ENCODE results near the gene SMG9.
"Not testable (repeated sequence)": the region's sequence is repeated elsewhere in the genome, so short reads cannot be mapped to it uniquely, and the experiment has no call there.

Gene SMG9

GRCh38 chr19:43764684-43765083, 9.9 kb upstream of the SMG9 start:
- TF ChIP-seq ZNF416 (tag by site-specific recombination; IDR thresholded peaks at IDR 0.05) (0 out of 2 replicates have a peak, but pooled peaks have one; percentile 5), ZNF335 (tag by site-specific recombination; conservative IDR thresholded peaks at IDR 0.05) (peak; percentile 43; the same call in 1 of the 2 replicates)
- ChIA-PET CTCF (interaction anchor here (0.7 to 17.4 kb wide), 15 partner anchors 10 to 326 kb away, joined by 3 to 213 read pairs (median 5); partner anchors contain the start of genes KCNN4, PLAUR, SMG9 and ZNF283), POLR2A (interaction anchor here (0.6 to 4.3 kb wide), 8 partner anchors 9 to 171 kb away, joined by 3 to 43 read pairs (median 4); partner anchors contain the start of genes PLAUR, SMG9 and ZNF45)
- H3K4me3 ChIP-seq (ENCODE audit: low read depth, low read length); H3K36me3 ChIP-seq (ENCODE audit: control insufficient read depth in 2 of 2, insufficient read depth in 1 of 2, low read length in 2 of 2); H3K9me3 ChIP-seq (ENCODE audit: control insufficient read depth, insufficient read depth, low read depth, low read length); H3K4me1 ChIP-seq (ENCODE audit: control insufficient read depth, insufficient read depth, low read length): not testable (repeated sequence)
- H3K27ac ChIP-seq (ENCODE audit: extremely low read depth, low read depth, low read length): peak overlapping the region; percentile 3; the same call in 1 of the 2 replicates

DNA sequence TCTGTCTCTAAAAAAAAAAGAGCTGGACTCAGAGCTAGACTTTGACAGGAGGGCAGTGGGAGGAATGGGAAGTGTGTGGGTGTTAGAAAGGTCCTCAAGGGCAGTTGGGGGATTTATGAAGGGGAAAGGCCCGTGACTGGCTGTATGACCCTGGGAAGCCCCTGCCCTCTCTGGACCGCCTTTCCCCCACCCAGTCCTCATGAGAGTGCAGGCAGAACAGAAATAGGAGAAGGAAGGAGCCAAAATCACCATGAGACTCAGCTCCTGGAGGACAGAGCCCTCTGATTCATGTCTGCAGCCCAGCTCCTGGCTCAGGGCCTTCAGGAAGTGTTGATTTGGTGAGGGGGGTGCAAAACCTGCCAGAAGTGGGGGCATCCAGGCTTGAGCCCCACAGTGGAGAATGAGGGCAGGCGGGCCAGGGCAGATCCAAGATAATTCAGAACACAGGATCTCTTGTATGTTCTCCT, 8.7 kb upstream of the SMG9 start:
- no peaks in the 10 kb centered on the region for H3K9me3 ChIP-seq (ENCODE audit: control insufficient read depth, insufficient read depth, low read depth, low read length)
- ChIA-PET POLR2A (interaction anchor here (3.5 to 4.3 kb wide), 2 partner anchors 8 to 94 kb away, joined by 24 to 43 read pairs; partner anchors contain the start of genes PLAUR and SMG9), CTCF (interaction anchor here (0.5 to 11.8 kb wide), 15 partner anchors 9 to 374 kb away, joined by 3 to 213 read pairs (median 4); partner anchors contain the start of genes IRGQ, KCNN4, SMG9 and ZNF576)
- TF ChIP-seq ZNF223 (tag by site-specific recombination; IDR thresholded peaks at IDR 0.05) (0 out of 2 replicates have a peak, but pooled peaks have one; percentile 32), ZIC2 (tag by site-specific recombination; IDR thresholded peaks at IDR 0.05) (no peak), PRDM10 (tag by site-specific recombination; IDR thresholded peaks at IDR 0.05) (peak; percentile 97), ZFHX2 (tag by site-specific recombination; conservative IDR thresholded peaks at IDR 0.05) (peak; percentile 92), ZNF777 (tag by site-specific recombination; IDR thresholded peaks at IDR 0.05; ENCODE audit: borderline replicate concordance) (no peak), ZNF366 (tag by site-specific recombination; conservative IDR thresholded peaks at IDR 0.05) (no peak), ZNF169 (tag by site-specific recombination; IDR thresholded peaks at IDR 0.05) (no peak), ZBTB8A (tag by site-specific recombination; IDR thresholded peaks at IDR 0.05) (no peak), ZNF274 (IDR thresholded peaks at IDR 0.05; ENCODE audit: low read length) (no peak), ZNF274 (tag by site-specific recombination; IDR thresholded peaks at IDR 0.05; ENCODE audit: borderline replicate concordance) (no peak), AEBP2 (tag by site-specific recombination; IDR thresholded peaks at IDR 0.05; ENCODE audit: borderline replicate concordance) (no peak), ZNF529 (tag by site-specific recombination; IDR thresholded peaks at IDR 0.05; ENCODE audit: insufficient replicate concordance) (no peak), EGR2 (tag by site-specific recombination; IDR thresholded peaks at IDR 0.05; ENCODE audit: low read depth) (peak; percentile 93), KLF7 (tag by site-specific recombination; IDR thresholded peaks at IDR 0.05; ENCODE audit: borderline replicate concordance) (no peak), ZNF23 (tag by site-specific recombination; IDR thresholded peaks at IDR 0.05; ENCODE audit: borderline replicate concordance) (no peak), ZNF561 (tag by site-specific recombination; IDR thresholded peaks at IDR 0.05; ENCODE audit: borderline replicate concordance) (no peak), ZNF416 (tag by site-specific recombination; IDR thresholded peaks at IDR 0.05) (no peak), ZNF707 (tag by site-specific recombination; IDR thresholded peaks at IDR 0.05) (no peak), ZNF664 (tag by site-specific recombination; IDR thresholded peaks at IDR 0.05) (no peak), ZNF138 (tag by site-specific recombination; IDR thresholded peaks at IDR 0.05; ENCODE audit: borderline replicate concordance) (no peak), ZNF184 (tag by site-specific recombination; IDR thresholded peaks at IDR 0.05) (no peak), KLF10 (tag by site-specific recombination; IDR thresholded peaks at IDR 0.05) (no peak), TCF7L2 (IDR thresholded peaks at IDR 0.05; ENCODE audit: borderline replicate concordance, low read depth, low read length) (no peak)
- H3K4me1 ChIP-seq (ENCODE audit: control insufficient read depth, insufficient read depth, low read length): peaks cover 16% of the 10 kb centered on the region
- no peak overlapping the region for H3K27ac ChIP-seq (ENCODE audit: extremely low read depth, low read depth, low read length)
- H3K36me3 ChIP-seq (ENCODE audit: control insufficient read depth in 2 of 2, insufficient read depth in 1 of 2, low read length in 2 of 2): no peaks in the 10 kb centered on the region; a peak in 1 of 3 replicates
- H3K4me3 ChIP-seq (ENCODE audit: low read depth, low read length): no peak overlapping the region
